Thyroid gland (tissue), 4 donors: Measurements from ENCODE around the gene CCDC183.

ENCODE experiments used
- POLR2A ChIP-seq, 2 donors: fragments of 450-650 bp; IDR thresholded peaks; one replicate each; pipeline ENCODE4 v1.6.1; 2017; ENCODE audit warnings: antibody characterized with exemption in 2 of 2, mild to moderate bottlenecking in 2 of 2, moderate library complexity in 1 of 2
- TF ChIP-seq, protein P1 (sequence below), 6 experiments: fragments of 200-600 bp in 3 of 6; fragments of 450-650 bp in 3 of 6; sonication (generic) in 3 of 6; IDR thresholded peaks; one replicate each; pipeline ENCODE4 v1.5.1; 2016 to 2019; ENCODE audit warnings: antibody characterized with exemption in 6 of 6, mild to moderate bottlenecking in 2 of 6, inconsistent platforms in 1 of 6, moderate library complexity in 1 of 6

GRCh38 chr9:136829981-136830885 is 34.1 kb downstream of the CCDC183 start:
- TF ChIP-seq, protein P1, sequence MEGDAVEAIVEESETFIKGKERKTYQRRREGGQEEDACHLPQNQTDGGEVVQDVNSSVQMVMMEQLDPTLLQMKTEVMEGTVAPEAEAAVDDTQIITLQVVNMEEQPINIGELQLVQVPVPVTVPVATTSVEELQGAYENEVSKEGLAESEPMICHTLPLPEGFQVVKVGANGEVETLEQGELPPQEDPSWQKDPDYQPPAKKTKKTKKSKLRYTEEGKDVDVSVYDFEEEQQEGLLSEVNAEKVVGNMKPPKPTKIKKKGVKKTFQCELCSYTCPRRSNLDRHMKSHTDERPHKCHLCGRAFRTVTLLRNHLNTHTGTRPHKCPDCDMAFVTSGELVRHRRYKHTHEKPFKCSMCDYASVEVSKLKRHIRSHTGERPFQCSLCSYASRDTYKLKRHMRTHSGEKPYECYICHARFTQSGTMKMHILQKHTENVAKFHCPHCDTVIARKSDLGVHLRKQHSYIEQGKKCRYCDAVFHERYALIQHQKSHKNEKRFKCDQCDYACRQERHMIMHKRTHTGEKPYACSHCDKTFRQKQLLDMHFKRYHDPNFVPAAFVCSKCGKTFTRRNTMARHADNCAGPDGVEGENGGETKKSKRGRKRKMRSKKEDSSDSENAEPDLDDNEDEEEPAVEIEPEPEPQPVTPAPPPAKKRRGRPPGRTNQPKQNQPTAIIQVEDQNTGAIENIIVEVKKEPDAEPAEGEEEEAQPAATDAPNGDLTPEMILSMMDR (IDR thresholded peaks at IDR 0.05) = no peak
- no peak for TF ChIP-seq POLR2A (IDR thresholded peaks at IDR 0.05)
